GOT3 (cell line): ENCODE data around the gene ALKBH4.
"Not testable (repeated sequence)": the region's sequence is repeated elsewhere in the genome, so short reads cannot be mapped to it uniquely, and the experiment has no call there.

Experiments used
- DNase-seq: peaks from one replicate; lab custom pipeline; 2025; ENCODE audit warnings: mixed read lengths; lab: John Stamatoyannopoulos, UW

ALKBH4 gene

GRCh38 chr7:102454932-102455331, 9.7 kb downstream of the ALKBH4 start:
- not testable (repeated sequence) for DNase-seq

DNA sequence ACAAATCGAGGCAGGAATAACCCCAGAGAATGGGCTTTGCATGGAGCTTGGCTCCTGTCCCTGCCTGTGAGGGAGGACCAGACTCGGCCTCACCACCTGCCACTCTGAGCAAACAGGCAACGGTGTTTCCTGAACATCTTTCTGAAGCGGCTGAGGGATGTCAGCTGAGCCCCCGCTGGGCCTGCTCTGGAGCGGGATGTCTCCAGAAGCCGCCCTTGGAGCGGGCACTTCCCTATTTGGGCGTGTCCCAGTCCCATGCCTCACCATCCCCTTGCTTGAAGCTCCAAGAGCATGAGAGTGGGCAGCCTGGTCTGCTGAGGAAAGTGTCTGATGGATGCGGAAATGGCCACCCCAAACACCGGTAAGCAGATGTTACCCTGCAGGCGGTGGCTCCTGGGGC, 10.2 kb downstream of the ALKBH4 start:
- no peak for DNase-seq

- DNase-seq: no peak
Observed at GRCh38 chr7:102453319-102453718, 11.3 kb downstream of the ALKBH4 start.

- DNase-seq: no peak
Observed at GRCh38 chr7:102452451-102452850, 12.2 kb downstream of the ALKBH4 start.

DNA sequence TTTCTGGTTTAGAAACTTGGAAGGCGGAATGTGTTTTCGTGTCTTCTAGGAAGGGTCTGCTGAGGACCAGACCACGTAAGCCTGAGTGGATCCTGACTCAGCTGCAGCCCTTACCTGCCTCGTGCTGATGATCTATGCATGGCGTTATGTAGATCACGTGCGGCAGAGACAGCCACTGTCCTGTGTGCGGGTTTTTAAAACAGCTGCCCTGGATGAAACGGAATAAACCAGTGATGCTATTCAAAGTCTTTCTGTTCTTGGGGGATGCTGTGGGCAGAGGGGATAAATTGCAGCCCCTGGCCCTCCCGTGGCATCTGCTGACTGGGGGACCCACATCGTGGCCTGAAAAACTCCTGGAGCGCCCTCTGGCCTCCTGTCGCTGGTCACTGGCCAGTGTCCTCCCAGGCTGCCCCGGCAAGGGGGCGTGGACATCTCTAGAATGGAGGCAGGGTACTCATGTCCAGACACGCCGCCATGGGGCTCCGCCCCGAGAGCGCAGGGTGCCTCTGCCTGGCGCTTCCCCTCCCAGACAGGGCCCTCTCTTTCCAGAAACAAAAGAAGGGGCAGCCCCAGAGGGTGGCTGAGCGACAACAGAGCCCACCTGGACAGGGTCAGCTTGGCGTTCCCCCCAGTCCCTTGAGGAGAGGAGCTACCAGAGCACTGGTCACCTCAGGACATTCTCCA, 13.2 kb downstream of the ALKBH4 start:
- DNase-seq: no peak

- no peak for DNase-seq
Observed at GRCh38 chr7:102450242-102450641, 14.4 kb downstream of the ALKBH4 start.

DNA sequence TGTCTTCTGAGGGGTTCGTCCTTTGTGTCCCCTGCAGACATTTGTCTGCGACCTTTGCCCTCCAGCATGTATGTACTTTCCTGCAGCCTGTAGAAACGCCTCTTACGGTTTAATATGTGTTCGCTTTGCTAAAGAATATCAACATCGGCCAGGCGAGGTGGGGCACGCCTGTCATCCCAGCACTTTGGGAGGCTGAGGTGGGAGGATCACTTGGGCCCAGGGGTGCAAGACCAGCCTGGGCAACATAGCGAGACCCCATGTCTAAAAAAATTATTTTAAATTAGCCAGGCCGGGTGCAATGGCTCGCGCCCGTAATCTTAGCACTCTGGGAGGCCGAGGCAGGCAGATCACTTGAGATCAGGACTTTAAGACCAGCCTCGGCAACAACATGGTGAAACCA, 15.5 kb downstream of the ALKBH4 start:
- DNase-seq: no peak

GRCh38 chr7:102447311-102447710, 17.4 kb downstream of the ALKBH4 start:
- no peak for DNase-seq

DNA sequence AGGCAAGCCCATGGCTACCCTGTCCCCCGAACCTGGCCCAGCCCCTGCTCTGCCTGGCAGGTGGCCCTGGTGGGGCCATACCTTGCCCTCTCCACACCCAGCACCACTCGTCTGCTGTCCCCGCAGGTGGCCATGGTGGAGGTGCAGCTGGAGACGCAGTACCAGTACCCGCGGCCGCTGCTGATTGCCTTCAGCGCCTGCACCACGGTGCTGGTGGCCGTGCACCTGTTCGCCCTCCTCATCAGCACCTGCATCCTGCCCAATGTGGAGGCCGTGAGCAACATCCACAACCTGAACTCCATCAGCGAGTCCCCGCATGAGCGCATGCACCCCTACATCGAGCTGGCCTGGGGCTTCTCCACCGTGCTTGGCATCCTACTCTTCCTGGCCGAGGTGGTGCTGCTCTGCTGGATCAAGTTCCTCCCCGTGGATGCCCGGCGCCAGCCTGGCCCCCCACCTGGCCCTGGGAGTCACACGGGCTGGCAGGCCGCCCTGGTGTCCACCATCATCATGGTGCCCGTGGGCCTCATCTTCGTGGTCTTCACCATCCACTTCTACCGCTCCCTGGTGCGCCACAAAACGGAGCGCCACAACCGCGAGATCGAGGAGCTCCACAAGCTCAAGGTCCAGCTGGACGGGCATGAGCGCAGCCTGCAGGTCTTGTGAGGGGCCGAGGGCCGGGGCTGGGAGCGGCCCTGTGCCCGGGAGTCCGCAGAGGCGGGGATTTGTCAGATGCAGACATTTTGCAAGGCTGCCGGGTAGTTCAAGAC, 18.1 kb downstream of the ALKBH4 start:
- no peak for DNase-seq

DNA sequence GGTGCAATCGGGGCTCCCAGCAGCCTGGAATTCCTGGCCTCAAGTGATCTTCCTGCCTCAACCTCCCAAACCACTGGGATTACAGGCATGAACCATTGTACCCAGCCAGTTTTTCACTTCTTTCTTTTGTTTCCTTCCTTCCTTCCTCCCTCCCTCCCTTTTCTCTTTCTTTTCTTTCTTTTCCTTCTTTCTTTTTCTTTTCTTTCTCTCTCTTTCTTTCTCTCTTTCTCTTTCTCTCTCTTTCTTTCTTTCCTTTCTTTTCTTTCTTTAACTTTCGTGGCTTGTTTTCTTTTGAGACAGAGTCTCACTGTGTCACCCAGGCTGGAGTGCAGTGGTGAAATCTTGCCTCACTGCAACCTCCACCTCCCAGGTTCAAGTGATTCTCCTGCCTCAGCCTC, 19.0 kb downstream of the ALKBH4 start:
- DNase-seq: no peak

- DNase-seq: no peak
Observed at GRCh38 chr7:102444961-102445673, 19.5 kb downstream of the ALKBH4 start.

GRCh38 chr7:102439963-102440795, 24.5 kb downstream of the ALKBH4 start:
- DNase-seq: no peak

DNA sequence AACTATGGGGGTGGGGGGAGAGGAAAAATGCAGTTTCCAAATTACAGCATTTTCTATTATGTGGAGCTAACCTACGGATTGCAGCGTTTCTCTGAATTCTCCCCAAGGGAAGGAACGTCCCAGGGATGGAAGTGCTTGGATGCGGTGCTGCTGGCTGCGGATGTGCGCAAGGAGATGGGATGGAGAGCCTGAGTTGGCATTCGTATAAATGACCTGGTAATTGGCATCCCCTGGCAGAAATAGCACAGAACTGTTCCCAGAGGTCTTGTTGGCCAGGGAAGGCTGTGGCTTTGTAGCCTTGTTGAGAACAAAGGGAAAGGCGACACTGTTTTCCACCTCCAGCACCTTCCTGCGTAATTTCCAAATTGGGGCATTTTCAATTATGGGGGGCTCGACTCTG, 28.5 kb downstream of the ALKBH4 start:
- no peak for DNase-seq

GRCh38 chr7:102434039-102434486, 30.6 kb downstream of the ALKBH4 start:
- DNase-seq: no peak

- no peak for DNase-seq
Observed at GRCh38 chr7:102433219-102434038, 31.2 kb downstream of the ALKBH4 start, which contains the start of gene ORAI2. Gene ORAI2 (plus strand): TSS chr7:102433575. CDS start chr7:102438957, 5,382 bp downstream.

DNA sequence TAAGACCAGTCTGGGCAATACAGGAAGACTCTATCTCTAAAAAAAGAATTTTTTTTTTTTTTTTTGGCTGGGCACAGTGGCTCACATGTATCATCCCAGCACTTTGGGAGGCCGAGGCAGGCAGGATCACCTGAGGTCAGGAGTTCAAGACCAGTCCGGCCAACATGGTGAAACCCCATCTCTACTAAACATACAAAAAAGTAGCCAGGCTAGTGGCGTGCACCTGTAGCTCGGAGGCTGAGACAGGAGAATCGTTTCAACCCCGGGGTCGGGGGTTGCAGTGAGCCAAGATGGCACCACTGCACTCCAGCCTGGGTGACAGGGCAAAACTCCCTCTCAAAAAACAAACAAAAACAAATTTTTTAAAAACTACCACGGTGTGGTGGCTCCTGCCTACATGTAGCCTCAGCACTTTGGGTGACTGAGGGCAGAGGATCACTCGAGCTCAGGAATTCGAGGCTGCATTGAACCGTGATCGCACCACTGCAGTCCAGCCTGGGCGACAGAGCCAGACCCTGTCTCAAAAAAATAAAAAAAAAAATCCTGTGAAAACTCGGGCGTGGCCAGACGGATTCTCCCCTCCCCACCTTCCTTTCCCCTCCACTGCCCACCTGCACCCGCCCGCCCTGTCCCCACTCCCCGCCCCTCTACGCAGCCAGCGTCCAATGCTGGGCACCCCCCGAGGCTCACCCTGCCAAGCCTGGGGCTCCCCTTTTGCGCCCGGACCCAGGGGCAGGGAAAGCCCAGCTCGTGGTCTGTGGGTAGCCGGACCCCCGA, 32.0 kb downstream of the ALKBH4 start:
- no peak for DNase-seq

GRCh38 chr7:102431617-102432298, 32.9 kb downstream of the ALKBH4 start:
- no peak for DNase-seq

GRCh38 chr7:102429141-102429899, 35.3 kb downstream of the ALKBH4 start:
- no peak for DNase-seq

GRCh38 chr7:102427019-102427405, 37.7 kb downstream of the ALKBH4 start:
- DNase-seq: no peak
